Tracheal epithelial cell (primary cell): ENCODE results near the gene DAZ4. TPM values are rescaled to one million over a fixed set of nuclear protein-coding genes. Genes with fewer than 3 reads are reported as not detected.

Experiments used
- total RNA-seq: library from RNA; depleted of rRNA; stranded (reverse); fragments of >200 nt; gene quantifications from 2 replicates; pipeline ENCODE4 v1.2.1, GENCODE V29; 2014

Gene DAZ4
- not detected in 2 replicates for total RNA-seq

GRCh38 chrY:24833619-24834018, at the start of gene DAZ4:
TSS of gene DAZ4 (plus strand) at chrY:24833919. CDS start at chrY:24834127, 208 bp downstream.

GRCh38 chrY:24813293-24813692, 20.4 kb upstream of the DAZ4 start, which contains the start of gene DAZ3:
TSS of gene DAZ3 (minus strand) at chrY:24813393. CDS start at chrY:24813185, 208 bp downstream.

Other genes starting within 250 kb of the DAZ4 start
- gene BPY2B, start 215.9 kb upstream of the DAZ4 start, total RNA-seq = not detected in 2 replicates
- not detected in 2 replicates for gene DAZ3, start 20.5 kb upstream of the DAZ4 start, total RNA-seq
- not detected in 2 replicates for gene BPY2C, start 218.2 kb downstream of the DAZ4 start, total RNA-seq